ENCODE measurements around the gene MLX.
"Not testable (repeated sequence)": the region's sequence is repeated elsewhere in the genome, so short reads cannot be mapped to it uniquely, and the experiment has no call there.

Gene MLX

GRCh38 chr17:42617956-42618431 lies 51.1 kb downstream of the MLX start:
- DNase-seq: no peak

DNA sequence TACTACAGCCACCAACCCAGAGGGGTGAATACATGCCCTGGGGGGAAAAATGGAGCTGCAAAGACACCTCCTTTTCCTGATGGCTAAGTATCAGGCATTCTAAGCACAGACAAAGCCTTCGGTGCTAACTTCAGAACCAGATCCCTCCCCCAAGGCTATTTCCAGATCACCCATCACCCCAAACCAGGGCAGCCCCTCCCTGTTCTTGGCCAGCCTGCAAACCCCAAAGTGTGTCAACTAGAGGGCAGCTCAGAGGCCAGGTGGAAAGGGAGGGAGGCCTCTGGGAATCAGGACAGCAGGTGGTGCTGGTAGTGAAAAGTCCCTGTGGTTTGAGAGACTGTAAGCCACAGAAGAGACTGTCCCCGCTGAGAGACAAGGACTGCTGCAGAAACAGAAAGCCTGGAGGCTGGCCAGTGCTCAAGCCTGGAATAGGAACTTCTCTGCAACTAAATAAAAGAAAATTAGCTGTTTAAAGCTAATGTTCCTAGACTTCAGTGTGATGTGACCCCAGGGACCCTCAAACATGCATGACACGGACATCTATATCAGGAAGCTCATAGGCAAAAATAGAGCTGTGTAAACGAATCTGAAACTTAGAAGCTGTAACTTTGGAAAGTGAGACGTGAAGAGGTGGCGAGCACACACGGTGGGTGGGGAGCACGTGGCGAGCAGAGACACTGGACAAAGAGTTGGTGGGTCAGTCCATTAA lies 51.7 kb downstream of the MLX start:
- DNase-seq: peak in 7 of 56 donors; percentile 1 to 12 (median 4)

DNA sequence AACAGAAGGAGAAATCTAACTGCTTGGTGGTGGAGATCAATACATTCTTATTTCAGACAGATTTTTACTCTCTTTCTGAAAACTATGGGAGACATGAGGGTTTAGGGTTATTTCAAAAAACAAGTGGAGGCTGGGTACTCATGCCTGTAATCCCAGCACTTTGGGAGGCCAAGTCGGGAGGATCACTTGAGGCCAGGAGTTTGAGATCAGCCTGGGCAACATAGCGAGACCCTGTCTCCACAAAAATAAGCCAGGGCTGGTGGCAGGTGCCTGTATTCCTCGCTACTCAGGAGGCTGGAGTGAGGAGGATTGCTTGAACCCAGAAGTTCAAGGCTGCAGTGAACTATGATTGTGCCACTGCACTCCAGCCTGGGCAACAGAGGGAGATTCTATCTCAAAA lies 55.1 kb downstream of the MLX start:
- DNase-seq: not testable (repeated sequence)
